H1 (cell line): ENCODE results near the gene GTF2H1. TPM values are rescaled to one million over a fixed set of nuclear protein-coding genes. Genes with fewer than 3 reads are reported as not detected.

Source experiments
- CHD2 ChIP-seq: IDR thresholded peaks from 2 replicates; pipeline ENCODE4 v1.6.1; 2012; ENCODE audit warnings: low read length, improper control_type of control experiment
- CREB1 ChIP-seq: IDR thresholded peaks from 2 replicates; pipeline ENCODE4 v1.6.1; 2012; ENCODE audit warnings: inconsistent platforms
- GTF2F1 ChIP-seq: IDR thresholded peaks from 2 replicates; pipeline ENCODE4 v1.6.1; 2012; ENCODE audit warnings: low read depth, low read length, improper control_type of control experiment, borderline replicate concordance
- JUN ChIP-seq: IDR thresholded peaks from 2 replicates; pipeline ENCODE4 v1.6.1; 2011; ENCODE audit warnings: low read depth, mild to moderate bottlenecking, improper control_type of control experiment, low read length
- POLR2A ChIP-seq, 2 experiments: IDR thresholded peaks; 1 replicate in 1 of 2; 2 replicates in 1 of 2; pipeline ENCODE4 v1.6.1; 2011; ENCODE audit warnings: low read depth in 2 of 2, low read length in 2 of 2, mild to moderate bottlenecking in 2 of 2; ENCODE audit errors: control extremely low read depth in 1 of 2
- RAD21 ChIP-seq, 2 experiments: IDR thresholded peaks in 1 of 2; conservative IDR thresholded peaks in 1 of 2; 2 replicates each; pipeline ENCODE4 v1.6.1; 2011; ENCODE audit warnings: low read depth in 2 of 2, low read length in 2 of 2, improper control_type of control experiment in 1 of 2, inconsistent platforms in 1 of 2, mild to moderate bottlenecking in 1 of 2, moderate library complexity in 1 of 2
- SIN3A ChIP-seq, 2 experiments: IDR thresholded peaks in 1 of 2; conservative IDR thresholded peaks in 1 of 2; 2 replicates each; pipeline ENCODE4 v1.6.1; 2011 to 2012; ENCODE audit warnings: low read length in 2 of 2, improper control_type of control experiment in 1 of 2, low read depth in 1 of 2, mild to moderate bottlenecking in 1 of 2
- SIX5 ChIP-seq: IDR thresholded peaks from 2 replicates; pipeline ENCODE4 v1.6.1; 2011; ENCODE audit warnings: mild to moderate bottlenecking, low read depth, low read length
- SP1 ChIP-seq: IDR thresholded peaks from 2 replicates; pipeline ENCODE4 v1.6.1; 2011; ENCODE audit warnings: low read depth, low read length
- SRF ChIP-seq: IDR thresholded peaks from 2 replicates; pipeline ENCODE4 v1.6.1; 2011; ENCODE audit warnings: mild to moderate bottlenecking, low read depth, low read length, moderate library complexity
- TAF1 ChIP-seq: IDR thresholded peaks from 2 replicates; pipeline ENCODE4 v1.6.1; 2011; ENCODE audit warnings: mild to moderate bottlenecking, low read depth, low read length
- TAF7 ChIP-seq: optimal IDR thresholded peaks from 2 replicates; pipeline ENCODE3; 2011; ENCODE audit warnings: low read depth, mild to moderate bottlenecking, inconsistent platforms, low read length, moderate library complexity, borderline replicate concordance
- TEAD4 ChIP-seq: IDR thresholded peaks from 2 replicates; pipeline ENCODE4 v1.6.1; 2012; ENCODE audit warnings: low read depth, low read length, inconsistent platforms, mixed read lengths
- ZNF274 ChIP-seq: IDR thresholded peaks from 2 replicates; pipeline ENCODE4 v1.7.0; 2012; ENCODE audit warnings: low read length, borderline replicate concordance; ENCODE audit errors: extremely low read depth
- polyA plus RNA-seq, 7 experiments: library from polyadenylated mRNA; depleted of rRNA in 3 of 7; stranded (reverse) in 5 of 7; unstranded in 2 of 7; fragments of >200 nt in 5 of 7; fragments of 200-250 nt in 2 of 7; gene quantifications; 1 replicate in 5 of 7; 2 replicates in 1 of 7; 4 replicates in 1 of 7; pipeline versions ENCODE4 v1.2.1 to v1.2.3, GENCODE V29; 2011 to 2013; ENCODE audit warnings: missing spikeins in 2 of 7, mixed read lengths in 2 of 7
- total RNA-seq: library from RNA; stranded (reverse); fragmentation: NEBNext Ultra II Directional; extraction: Animal tissue kit (Norgen Biotek cat#: 25700); gene quantifications from 2 replicates; pipeline ENCODE4 v1.2.1, GENCODE V29; 2021
- TF ChIP-seq, protein P1 (sequence below): IDR thresholded peaks from 2 replicates; pipeline ENCODE4 v1.6.1; 2011; ENCODE audit warnings: low read length, improper control_type of control experiment
- TF ChIP-seq, protein P2 (sequence below): IDR thresholded peaks from 2 replicates; pipeline ENCODE4 v1.6.1; 2012; ENCODE audit warnings: inconsistent platforms
- TF ChIP-seq, protein P3 (sequence below): IDR thresholded peaks from 2 replicates; pipeline ENCODE4 v1.6.1; 2012; ENCODE audit warnings: low read length, inconsistent platforms

Gene GTF2H1
- total and polyA plus RNA-seq, 2 of the 8 experiments (the other 6 are each of a cell fraction or from before 2014, with no cell fraction given): 9.1 to 26.3 TPM

DNA sequence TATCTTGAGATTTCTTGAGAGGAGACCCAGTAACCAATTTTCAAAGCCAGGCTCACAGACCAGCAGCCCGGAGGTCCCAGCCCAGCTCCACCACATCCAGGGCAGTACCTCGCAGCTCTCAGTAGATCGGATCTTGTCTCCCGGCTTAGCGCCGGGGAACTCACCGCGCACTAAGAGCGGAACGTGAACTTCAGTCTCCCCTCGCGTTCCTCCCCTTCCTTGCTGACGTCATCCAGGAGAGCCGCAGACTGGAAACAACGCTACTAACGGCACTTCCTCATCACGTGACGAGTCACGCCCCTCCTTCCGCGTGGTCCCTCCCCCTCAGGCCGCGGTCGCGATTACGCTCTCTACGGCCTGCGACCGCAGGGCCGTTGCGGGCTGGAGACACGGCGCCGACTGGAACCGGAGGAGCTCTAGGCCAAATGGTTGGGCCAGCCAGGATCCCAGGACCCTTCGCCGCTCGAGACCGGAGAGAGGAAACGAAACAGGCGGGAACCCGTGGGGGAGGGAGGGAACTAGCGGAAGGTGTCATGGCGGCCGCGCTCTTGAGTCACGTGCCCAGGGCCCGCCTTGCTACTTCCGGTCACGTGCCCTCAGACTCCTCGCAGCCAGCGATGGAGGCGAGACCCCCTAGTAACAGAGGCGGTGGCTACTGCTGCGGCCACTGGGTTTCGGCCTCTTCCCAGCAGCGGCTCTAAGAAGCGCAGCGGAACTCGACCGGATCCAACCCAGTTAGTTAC, at the start of gene GTF2H1, which contains the start of gene HPS5 (continued):
- TF ChIP-seq SRF (peak; percentile 50; the same call in 1 of the 2 replicates), TAF7 (peak; percentile 65), ZNF274 (no peak), JUN (0 out of 2 replicates have a peak, but pooled peaks have one; percentile 30), CREB1 (peak; percentile 97), SP1 (peak; percentile 54), RAD21 (IDR thresholded peaks at IDR 0.05 in 1 of 2, conservative IDR thresholded peaks at IDR 0.05 in 1 of 2; ENCODE audit: low read depth in 2 of 2, low read length in 2 of 2) (no peak), GTF2F1 (no peak; the same call in 1 of the 2 replicates), TAF1 (peak; percentile 90), TEAD4 (peak; percentile 26; the same call in 1 of the 2 replicates), CHD2 (peak; percentile 47), POLR2A (IDR thresholded peaks at IDR 0.05; ENCODE audit: control extremely low read depth in 1 of 2, low read depth in 2 of 2, low read length in 2 of 2) (peak; percentile 91 to 99), SIX5 (no peak), SIN3A (conservative IDR thresholded peaks at IDR 0.05 in 1 of 2, IDR thresholded peaks at IDR 0.05 in 1 of 2; ENCODE audit: low read depth in 1 of 2, low read length in 2 of 2) (peak; percentile 81 to 96; a peak in 3 of 4 replicates)
- TF ChIP-seq, protein P1, sequence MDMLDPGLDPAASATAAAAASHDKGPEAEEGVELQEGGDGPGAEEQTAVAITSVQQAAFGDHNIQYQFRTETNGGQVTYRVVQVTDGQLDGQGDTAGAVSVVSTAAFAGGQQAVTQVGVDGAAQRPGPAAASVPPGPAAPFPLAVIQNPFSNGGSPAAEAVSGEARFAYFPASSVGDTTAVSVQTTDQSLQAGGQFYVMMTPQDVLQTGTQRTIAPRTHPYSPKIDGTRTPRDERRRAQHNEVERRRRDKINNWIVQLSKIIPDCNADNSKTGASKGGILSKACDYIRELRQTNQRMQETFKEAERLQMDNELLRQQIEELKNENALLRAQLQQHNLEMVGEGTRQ: peak; percentile 98
- TF ChIP-seq, protein P2, sequence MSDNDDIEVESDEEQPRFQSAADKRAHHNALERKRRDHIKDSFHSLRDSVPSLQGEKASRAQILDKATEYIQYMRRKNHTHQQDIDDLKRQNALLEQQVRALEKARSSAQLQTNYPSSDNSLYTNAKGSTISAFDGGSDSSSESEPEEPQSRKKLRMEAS: peak; percentile 98
- TF ChIP-seq, protein P3, sequence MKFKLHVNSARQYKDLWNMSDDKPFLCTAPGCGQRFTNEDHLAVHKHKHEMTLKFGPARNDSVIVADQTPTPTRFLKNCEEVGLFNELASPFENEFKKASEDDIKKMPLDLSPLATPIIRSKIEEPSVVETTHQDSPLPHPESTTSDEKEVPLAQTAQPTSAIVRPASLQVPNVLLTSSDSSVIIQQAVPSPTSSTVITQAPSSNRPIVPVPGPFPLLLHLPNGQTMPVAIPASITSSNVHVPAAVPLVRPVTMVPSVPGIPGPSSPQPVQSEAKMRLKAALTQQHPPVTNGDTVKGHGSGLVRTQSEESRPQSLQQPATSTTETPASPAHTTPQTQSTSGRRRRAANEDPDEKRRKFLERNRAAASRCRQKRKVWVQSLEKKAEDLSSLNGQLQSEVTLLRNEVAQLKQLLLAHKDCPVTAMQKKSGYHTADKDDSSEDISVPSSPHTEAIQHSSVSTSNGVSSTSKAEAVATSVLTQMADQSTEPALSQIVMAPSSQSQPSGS: peak; percentile 84
